ENCODE results near the gene CCDC192.

Gene CCDC192

GRCh38 chr5:127851964-127852363 lies 148.8 kb downstream of the CCDC192 start:
- no peak for DNase-seq

- DNase-seq, result no peak
These were observed 151.3 kb downstream of the CCDC192 start for GRCh38 chr5:127854520-127854919.

GRCh38 chr5:127856292-127856691 lies 153.1 kb downstream of the CCDC192 start:
- DNase-seq, result no peak

- no peak for DNase-seq
These were observed 155.1 kb downstream of the CCDC192 start for GRCh38 chr5:127858116-127858784.

GRCh38 chr5:127860291-127860690 lies 157.1 kb downstream of the CCDC192 start:
- no peak for DNase-seq

GRCh38 chr5:127863161-127863560 lies 160.0 kb downstream of the CCDC192 start:
- no peak for DNase-seq

GRCh38 chr5:127863610-127864395 lies 160.6 kb downstream of the CCDC192 start:
- DNase-seq, result no peak

- DNase-seq, result no peak
These were observed 161.3 kb downstream of the CCDC192 start for GRCh38 chr5:127864511-127864910.

GRCh38 chr5:127865273-127865672 lies 162.1 kb downstream of the CCDC192 start:
- DNase-seq, result no peak

- DNase-seq, result no peak
These were observed 164.0 kb downstream of the CCDC192 start for GRCh38 chr5:127867022-127867783.

GRCh38 chr5:127870914-127871313 lies 167.7 kb downstream of the CCDC192 start:
- no peak for DNase-seq

- DNase-seq, result no peak
These were observed 168.4 kb downstream of the CCDC192 start for GRCh38 chr5:127871503-127872153.

GRCh38 chr5:127872494-127872893 lies 169.3 kb downstream of the CCDC192 start:
- DNase-seq, result no peak

- DNase-seq, result peak; percentile 16 to 29
These were observed 172.2 kb downstream of the CCDC192 start for GRCh38 chr5:127875235-127876021.

GRCh38 chr5:127876384-127876783 lies 173.2 kb downstream of the CCDC192 start:
- DNase-seq, result no peak

- no peak for DNase-seq
These were observed 175.1 kb downstream of the CCDC192 start for GRCh38 chr5:127878174-127878750.

- no peak for DNase-seq
These were observed 181.2 kb downstream of the CCDC192 start for GRCh38 chr5:127884416-127884815.

- DNase-seq, result no peak
These were observed 182.0 kb downstream of the CCDC192 start for GRCh38 chr5:127885176-127885575.

- DNase-seq, result no peak
These were observed 182.9 kb downstream of the CCDC192 start for GRCh38 chr5:127886081-127886480.

- no peak for DNase-seq
These were observed 184.1 kb downstream of the CCDC192 start for GRCh38 chr5:127887282-127887681.

- no peak for DNase-seq
These were observed 188.8 kb downstream of the CCDC192 start for GRCh38 chr5:127891942-127892341.

All from CD4-positive, alpha-beta T cell treated with Interleukin-4 for 1 hour (primary cell).